ENCODE measurements around the gene MUC21.

DNA sequence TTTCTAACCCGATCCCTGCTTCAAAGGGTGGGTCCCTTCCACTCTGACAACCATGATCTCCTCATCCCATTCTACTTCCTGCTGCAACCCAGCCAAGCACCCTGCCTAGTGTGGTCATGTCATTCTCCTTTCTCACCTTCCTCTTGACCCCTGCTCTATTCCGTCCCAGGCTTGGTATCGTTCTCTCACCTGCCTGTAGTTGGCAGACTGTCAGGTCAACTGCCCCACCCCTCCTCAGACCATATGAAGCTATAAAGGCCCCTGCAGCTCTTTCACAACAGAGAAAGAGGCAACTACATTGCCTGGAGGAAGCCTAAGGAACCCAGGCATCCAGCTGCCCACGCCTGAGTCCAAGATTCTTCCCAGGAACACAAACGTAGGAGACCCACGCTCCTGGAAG lies at the start of gene MUC21:
- TF ChIP-seq, protein P1, sequence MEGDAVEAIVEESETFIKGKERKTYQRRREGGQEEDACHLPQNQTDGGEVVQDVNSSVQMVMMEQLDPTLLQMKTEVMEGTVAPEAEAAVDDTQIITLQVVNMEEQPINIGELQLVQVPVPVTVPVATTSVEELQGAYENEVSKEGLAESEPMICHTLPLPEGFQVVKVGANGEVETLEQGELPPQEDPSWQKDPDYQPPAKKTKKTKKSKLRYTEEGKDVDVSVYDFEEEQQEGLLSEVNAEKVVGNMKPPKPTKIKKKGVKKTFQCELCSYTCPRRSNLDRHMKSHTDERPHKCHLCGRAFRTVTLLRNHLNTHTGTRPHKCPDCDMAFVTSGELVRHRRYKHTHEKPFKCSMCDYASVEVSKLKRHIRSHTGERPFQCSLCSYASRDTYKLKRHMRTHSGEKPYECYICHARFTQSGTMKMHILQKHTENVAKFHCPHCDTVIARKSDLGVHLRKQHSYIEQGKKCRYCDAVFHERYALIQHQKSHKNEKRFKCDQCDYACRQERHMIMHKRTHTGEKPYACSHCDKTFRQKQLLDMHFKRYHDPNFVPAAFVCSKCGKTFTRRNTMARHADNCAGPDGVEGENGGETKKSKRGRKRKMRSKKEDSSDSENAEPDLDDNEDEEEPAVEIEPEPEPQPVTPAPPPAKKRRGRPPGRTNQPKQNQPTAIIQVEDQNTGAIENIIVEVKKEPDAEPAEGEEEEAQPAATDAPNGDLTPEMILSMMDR (IDR thresholded peaks at IDR 0.05): no peak
- no peak for TF ChIP-seq ZFX (IDR thresholded peaks at IDR 0.05; ENCODE audit: borderline replicate concordance)
